ENCODE data around the gene PLTP.
"Not testable (repeated sequence)": the region's sequence is repeated elsewhere in the genome, so short reads cannot be mapped to it uniquely, and the experiment has no call there.

PLTP gene

GRCh38 chr20:45934046-45934585, 22.2 kb upstream of the PLTP start:
- TF ChIP-seq CTCF (IDR thresholded peaks at IDR 0.05): no peak
- Histone ChIP-seq H3K4me3 (peak overlapping the region; percentile 89), H3K27ac (peak overlapping the region; percentile 98 to 100)
- DNase-seq (ENCODE audit: low spot score): peak; percentile 87

GRCh38 chr20:45933266-45934045, 21.5 kb upstream of the PLTP start:
- Histone ChIP-seq H3K4me3 (peak overlapping the region; percentile 89), H3K27ac (peak overlapping the region; percentile 98 to 100)
- no peak for TF ChIP-seq CTCF (IDR thresholded peaks at IDR 0.05)
- no peak for DNase-seq (ENCODE audit: low spot score)

GRCh38 chr20:45931680-45932079, 19.7 kb upstream of the PLTP start:
- H3K27ac ChIP-seq; DNase-seq (ENCODE audit: low spot score); H3K4me3 ChIP-seq: not testable (repeated sequence)

GRCh38 chr20:45927071-45927878, 15.3 kb upstream of the PLTP start:
- no peak for DNase-seq (ENCODE audit: low spot score)
- TF ChIP-seq CTCF (IDR thresholded peaks at IDR 0.05): no peak
- no peak overlapping the region for H3K4me3 ChIP-seq
- no peak overlapping the region for H3K27ac ChIP-seq

- TF ChIP-seq CTCF (IDR thresholded peaks at IDR 0.05): no peak
- H3K4me3 ChIP-seq: no peak overlapping the region
- DNase-seq (ENCODE audit: low spot score): no peak
- H3K27ac ChIP-seq: no peak overlapping the region
Measured at GRCh38 chr20:45926731-45927070, 14.7 kb upstream of the PLTP start.

- Histone ChIP-seq H3K4me3 (no peak overlapping the region), H3K27ac (peak overlapping the region in 1 of 2 donors; percentile 84)
- no peak for TF ChIP-seq CTCF (IDR thresholded peaks at IDR 0.05)
- DNase-seq (ENCODE audit: low spot score): no peak
Measured at GRCh38 chr20:45925821-45926506, 14.0 kb upstream of the PLTP start.

Data from coronary artery (tissue), 2 donors.